Osteocyte (in vitro differentiated cells): ENCODE data around the gene SLC35F5. TPM values are rescaled to one million over a fixed set of nuclear protein-coding genes. Genes with fewer than 3 reads are reported as not detected.
"Not testable (repeated sequence)": the region's sequence is repeated elsewhere in the genome, so short reads cannot be mapped to it uniquely, and the experiment has no call there.

Source experiments
- DNase-seq: peaks from one replicate; pipeline ENCODE4 v3.0.0; 2021; ENCODE audit warnings: mixed read lengths; ENCODE audit not compliant: unreplicated experiment; ENCODE audit errors: extremely low spot score
- H3K27ac Mint-ChIP-seq: one replicate; pipeline ENCODE4 v1.8.0; 2021; ENCODE audit warnings: mild to moderate bottlenecking, mixed read lengths; ENCODE audit not compliant: unreplicated experiment
- H3K27me3 Mint-ChIP-seq: one replicate; pipeline ENCODE4 v1.8.0; 2021; ENCODE audit warnings: mixed read lengths; ENCODE audit not compliant: unreplicated experiment
- H3K36me3 Mint-ChIP-seq: one replicate; pipeline ENCODE4 v1.8.0; 2021; ENCODE audit warnings: mixed read lengths; ENCODE audit not compliant: unreplicated experiment
- H3K4me1 Mint-ChIP-seq: one replicate; pipeline ENCODE4 v1.8.0; 2021; ENCODE audit warnings: mixed read lengths; ENCODE audit not compliant: unreplicated experiment
- H3K4me3 Mint-ChIP-seq: one replicate; pipeline ENCODE4 v1.8.0; 2021; ENCODE audit warnings: mild to moderate bottlenecking, moderate library complexity, mixed read lengths; ENCODE audit not compliant: unreplicated experiment
- H3K9me3 Mint-ChIP-seq: one replicate; pipeline ENCODE4 v1.8.0; 2021; ENCODE audit warnings: mixed read lengths; ENCODE audit not compliant: unreplicated experiment
- CTCF ChIP-seq: fragments of 200-600 bp; sonication (generic); IDR thresholded peaks from 2 replicates; pipeline ENCODE4 v1.5.0; 2021; ENCODE audit warnings: antibody characterized with exemption, mild to moderate bottlenecking, moderate library complexity
- total RNA-seq: library from RNA; stranded (reverse); gene quantifications from 2 replicates; pipeline ENCODE4 v1.2.1, GENCODE V29; 2021

The SLC35F5 gene
- total RNA-seq, 1 donor from 2014 or later = 83.4 TPM

GRCh38 chr2:113705982-113706523 lies 50.4 kb downstream of the SLC35F5 start:
- Mint-ChIP-seq H3K4me1 (no peaks in the 10 kb centered on the region), H3K9me3 (no peaks in the 10 kb centered on the region), H3K36me3 (peaks cover 3% of the 10 kb centered on the region), H3K27me3 (no peaks in the 10 kb centered on the region), H3K27ac (no peak overlapping the region), H3K4me3 (no peak overlapping the region)
- TF ChIP-seq CTCF = no peak
- DNase-seq = no peak

- not testable (repeated sequence) for H3K27ac Mint-ChIP-seq, H3K27me3 Mint-ChIP-seq, H3K4me3 Mint-ChIP-seq, H3K9me3 Mint-ChIP-seq, DNase-seq, H3K4me1 Mint-ChIP-seq, H3K36me3 Mint-ChIP-seq
Measured at GRCh38 chr2:113704300-113704993, 52.0 kb downstream of the SLC35F5 start.

GRCh38 chr2:113703386-113704299 lies 52.8 kb downstream of the SLC35F5 start:
- Mint-ChIP-seq H3K27me3 (no peaks in the 10 kb centered on the region), H3K36me3 (peaks cover 3% of the 10 kb centered on the region), H3K27ac (no peak overlapping the region), H3K4me3 (no peak overlapping the region), H3K4me1 (no peaks in the 10 kb centered on the region), H3K9me3 (no peaks in the 10 kb centered on the region)
- no peak for DNase-seq
- no peak for TF ChIP-seq CTCF

- no peak for TF ChIP-seq CTCF
- Mint-ChIP-seq H3K27ac (no peak overlapping the region), H3K27me3 (no peaks in the 10 kb centered on the region), H3K4me1 (no peaks in the 10 kb centered on the region), H3K36me3 (no peaks in the 10 kb centered on the region), H3K9me3 (no peaks in the 10 kb centered on the region), H3K4me3 (no peak overlapping the region)
- DNase-seq = no peak
Measured at GRCh38 chr2:113700186-113700841, 56.1 kb downstream of the SLC35F5 start.

GRCh38 chr2:113698892-113699447 lies 57.5 kb downstream of the SLC35F5 start:
- Mint-ChIP-seq H3K9me3 (no peaks in the 10 kb centered on the region), H3K27ac (no peak overlapping the region), H3K27me3 (no peaks in the 10 kb centered on the region), H3K4me3 (no peak overlapping the region), H3K4me1 (no peaks in the 10 kb centered on the region), H3K36me3 (no peaks in the 10 kb centered on the region)
- TF ChIP-seq CTCF = no peak
- DNase-seq = no peak

- not testable (repeated sequence) for DNase-seq, H3K4me1 Mint-ChIP-seq, H3K27ac Mint-ChIP-seq, H3K36me3 Mint-ChIP-seq, H3K9me3 Mint-ChIP-seq, H3K27me3 Mint-ChIP-seq, H3K4me3 Mint-ChIP-seq
Measured at GRCh38 chr2:113698251-113698650, 58.2 kb downstream of the SLC35F5 start.
